ENCODE results near the gene TJP1. TPM values are rescaled to one million over a fixed set of nuclear protein-coding genes. Genes with fewer than 3 reads are reported as not detected.

The TJP1 gene
- total RNA-seq, 1 donor from 2014 or later: 122 TPM

DNA sequence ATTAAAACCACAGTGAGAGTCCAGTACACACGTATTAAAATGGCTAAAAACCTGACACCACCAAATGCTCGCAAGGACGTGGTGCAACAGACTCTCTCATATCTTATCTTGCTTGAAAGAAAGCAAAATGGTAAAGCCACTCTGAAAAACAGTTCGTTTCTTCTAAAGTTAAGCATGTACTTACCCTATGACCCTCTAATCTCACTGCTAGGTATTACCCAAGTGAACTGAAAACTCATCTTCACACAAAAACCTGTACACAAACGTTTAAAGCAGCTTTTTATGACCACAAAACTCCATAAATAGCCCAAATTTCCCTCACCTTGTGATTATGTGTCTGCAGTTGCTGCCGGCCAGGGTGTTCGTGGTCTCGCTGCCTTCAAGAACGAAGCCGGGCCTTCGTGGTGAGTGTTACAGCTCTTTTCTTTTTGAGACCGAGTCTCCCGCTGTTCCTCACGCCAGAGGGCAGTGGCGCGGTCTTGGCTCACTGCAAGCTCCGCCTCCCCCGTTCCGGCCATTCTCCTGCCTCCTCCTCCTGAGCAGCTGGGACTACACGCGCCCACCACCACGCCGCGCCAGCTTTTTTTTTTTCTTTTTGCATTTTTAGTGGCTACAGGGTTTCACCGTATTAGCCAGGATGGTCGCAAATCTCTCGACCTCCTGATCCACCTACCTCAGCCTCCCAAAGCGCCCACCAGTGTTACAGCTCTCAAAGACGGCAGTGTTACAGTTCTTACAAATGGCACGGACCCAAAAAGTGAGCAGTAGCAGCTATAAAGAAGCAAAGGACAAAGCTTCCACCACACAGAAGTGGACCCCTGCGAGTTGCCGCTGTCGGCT lies 165.4 kb downstream of the TJP1 start:
- peak; percentile 16 for DNase-seq

- no peak for DNase-seq
These were observed 169.7 kb downstream of the TJP1 start for GRCh38 chr15:29652595-29652994.

DNA sequence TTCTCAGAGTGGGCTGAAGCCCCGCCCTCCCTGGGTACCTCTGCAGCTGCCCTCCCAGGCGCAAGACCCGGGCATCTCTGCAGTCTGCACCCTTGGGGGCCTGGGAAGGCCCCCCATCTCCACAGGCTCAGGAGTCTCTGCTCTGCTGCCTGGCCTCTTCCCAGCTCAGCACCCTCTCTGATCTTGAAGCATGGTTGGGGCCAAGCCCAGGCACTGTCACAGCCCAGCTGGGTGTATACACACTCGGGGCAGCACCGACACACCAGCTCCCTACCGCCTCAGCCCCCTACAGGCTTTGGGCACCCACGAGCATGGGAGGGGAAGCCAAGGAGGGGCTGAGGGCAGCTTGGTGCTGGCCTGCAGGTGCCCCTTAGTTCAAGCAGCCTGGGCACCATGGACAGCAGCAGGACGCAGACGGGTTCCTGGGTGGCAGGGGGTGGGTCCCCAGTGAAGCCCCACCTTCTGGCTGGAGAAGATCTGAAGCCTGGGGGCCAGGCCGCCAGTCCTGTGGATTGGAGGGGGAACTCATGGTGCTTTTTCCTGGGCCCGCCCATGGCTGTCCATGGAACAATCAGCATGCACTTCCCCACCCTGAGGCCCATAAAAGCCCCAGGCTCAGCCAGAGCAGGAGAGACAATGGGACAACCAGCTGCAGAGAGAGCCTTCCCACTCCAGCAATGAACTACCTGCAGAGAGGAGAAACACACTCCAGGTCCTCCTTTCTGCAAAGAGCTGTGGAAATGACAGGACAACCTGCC lies 170.6 kb downstream of the TJP1 start:
- DNase-seq: no peak

Data from dermis blood vessel endothelial cell (primary cell).